ENCODE results near the gene TNS3. TPM values are rescaled to one million over a fixed set of nuclear protein-coding genes. Genes with fewer than 3 reads are reported as not detected.

Gene TNS3
- polyA plus RNA-seq, 3 donors, result 5.2 to 30.3 (median 7.9) TPM

DNA sequence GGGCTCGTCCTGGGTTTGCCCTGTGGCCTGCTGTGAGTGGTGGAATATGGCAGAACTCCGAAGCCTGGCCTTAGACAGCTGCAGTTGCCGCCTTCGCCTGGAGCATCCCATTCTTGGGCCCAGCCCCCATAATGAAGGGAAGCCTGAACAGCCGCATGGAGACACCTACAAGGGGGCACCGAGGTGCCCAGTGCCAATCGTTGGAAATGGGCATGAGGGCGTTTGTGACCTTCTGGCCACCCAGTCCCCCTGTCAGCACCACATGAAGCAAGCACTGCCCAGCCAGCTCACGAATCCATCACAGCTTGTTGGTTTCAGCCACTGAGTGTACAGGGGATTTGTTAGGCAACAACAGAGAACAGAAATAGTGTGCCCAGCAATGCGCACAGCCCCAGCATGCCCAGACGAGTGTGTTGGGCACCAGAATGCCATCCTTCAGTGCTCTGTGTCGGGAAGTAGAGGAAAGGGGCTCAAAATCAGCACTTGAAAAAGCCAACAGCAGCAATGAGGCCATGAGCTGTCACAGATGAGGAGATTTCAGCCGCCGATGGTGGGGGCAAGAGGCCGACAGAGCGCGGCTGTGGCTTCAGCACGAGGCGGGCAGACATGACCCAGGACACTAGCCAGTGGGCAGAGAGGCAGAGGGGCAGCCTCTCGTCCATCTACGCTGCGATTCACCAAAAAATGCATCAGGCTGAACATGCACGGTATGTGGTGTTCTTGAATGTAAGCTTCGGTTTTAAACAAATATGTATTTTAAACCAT, 91.2 kb downstream of the TNS3 start:
- H3K36me3 Mint-ChIP-seq, result peaks cover 23 to 42% of the 10 kb centered on the region in 2 donors
- no peaks in the 10 kb centered on the region for H3K27me3 ChIP-seq (ENCODE audit: control insufficient read depth in 2 of 2, insufficient read depth in 2 of 2, low read length in 2 of 2)
- H3K9me3 Mint-ChIP-seq, result peaks cover 0 to 3% (median under 1%) of the 10 kb centered on the region in 7 donors
- no peak overlapping the region for H3K4me3 Mint-ChIP-seq
- H3K27ac ChIP-seq (ENCODE audit: low read depth in 1 of 2, low read length in 2 of 2), result no peak overlapping the region
- no peak overlapping the region for H2AFZ ChIP-seq (ENCODE audit: insufficient read depth, low read depth, low read length, poor library complexity, severe bottlenecking)
- peak overlapping the region in 2 of 7 donors; percentile 26 to 53 for H3K27ac Mint-ChIP-seq
- no peak overlapping the region for H3K4me2 ChIP-seq (replicated peaks; ENCODE audit: extremely low read depth, low read length, poor library complexity, severe bottlenecking)
- intact Hi-C loops (cut with micrococcal nuclease), result no loop called here
- H3K4me3 ChIP-seq (replicated peaks in 1 of 3; ENCODE audit: low read depth in 2 of 3, low read length in 3 of 3), result no peak overlapping the region
- H3K36me3 ChIP-seq (replicated peaks in 1 of 2; ENCODE audit: control insufficient read depth in 1 of 2, insufficient read depth in 2 of 2, low read length in 2 of 2), result peaks cover 8 to 41% of the 10 kb centered on the region in 2 donors
- DNase-seq, result no peak
- 98% methylated on average over 21 of the region's 24 CpGs for WGBS (ENCODE audit: insufficient coverage)
- H3K9ac ChIP-seq (ENCODE audit: insufficient read depth, low read length, poor library complexity, severe bottlenecking), result no peak overlapping the region
- peaks cover 0 to 7% of the 10 kb centered on the region in 2 donors for H3K9me3 ChIP-seq (replicated peaks in 1 of 2; ENCODE audit: control insufficient read depth in 1 of 2, insufficient read depth in 1 of 2, low read length in 2 of 2)
- peaks cover 35% of the 10 kb centered on the region for H3K4me1 Mint-ChIP-seq
- peaks cover 94% of the 10 kb centered on the region for H3K79me2 ChIP-seq (ENCODE audit: insufficient read depth, low read length)
- H3K27me3 Mint-ChIP-seq (ENCODE audit: low read depth in 3 of 3), result no peaks in the 10 kb centered on the region
- H3K4me1 ChIP-seq (ENCODE audit: control insufficient read depth in 1 of 2, insufficient read depth in 2 of 2, low read length in 2 of 2), result peaks cover 35 to 36% of the 10 kb centered on the region in 2 donors
- TF ChIP-seq, protein P1, sequence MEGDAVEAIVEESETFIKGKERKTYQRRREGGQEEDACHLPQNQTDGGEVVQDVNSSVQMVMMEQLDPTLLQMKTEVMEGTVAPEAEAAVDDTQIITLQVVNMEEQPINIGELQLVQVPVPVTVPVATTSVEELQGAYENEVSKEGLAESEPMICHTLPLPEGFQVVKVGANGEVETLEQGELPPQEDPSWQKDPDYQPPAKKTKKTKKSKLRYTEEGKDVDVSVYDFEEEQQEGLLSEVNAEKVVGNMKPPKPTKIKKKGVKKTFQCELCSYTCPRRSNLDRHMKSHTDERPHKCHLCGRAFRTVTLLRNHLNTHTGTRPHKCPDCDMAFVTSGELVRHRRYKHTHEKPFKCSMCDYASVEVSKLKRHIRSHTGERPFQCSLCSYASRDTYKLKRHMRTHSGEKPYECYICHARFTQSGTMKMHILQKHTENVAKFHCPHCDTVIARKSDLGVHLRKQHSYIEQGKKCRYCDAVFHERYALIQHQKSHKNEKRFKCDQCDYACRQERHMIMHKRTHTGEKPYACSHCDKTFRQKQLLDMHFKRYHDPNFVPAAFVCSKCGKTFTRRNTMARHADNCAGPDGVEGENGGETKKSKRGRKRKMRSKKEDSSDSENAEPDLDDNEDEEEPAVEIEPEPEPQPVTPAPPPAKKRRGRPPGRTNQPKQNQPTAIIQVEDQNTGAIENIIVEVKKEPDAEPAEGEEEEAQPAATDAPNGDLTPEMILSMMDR (IDR thresholded peaks at IDR 0.05), result no peak
- peaks cover 99% of the 10 kb centered on the region for H4K20me1 ChIP-seq (ENCODE audit: insufficient read depth, low read length)

DNA sequence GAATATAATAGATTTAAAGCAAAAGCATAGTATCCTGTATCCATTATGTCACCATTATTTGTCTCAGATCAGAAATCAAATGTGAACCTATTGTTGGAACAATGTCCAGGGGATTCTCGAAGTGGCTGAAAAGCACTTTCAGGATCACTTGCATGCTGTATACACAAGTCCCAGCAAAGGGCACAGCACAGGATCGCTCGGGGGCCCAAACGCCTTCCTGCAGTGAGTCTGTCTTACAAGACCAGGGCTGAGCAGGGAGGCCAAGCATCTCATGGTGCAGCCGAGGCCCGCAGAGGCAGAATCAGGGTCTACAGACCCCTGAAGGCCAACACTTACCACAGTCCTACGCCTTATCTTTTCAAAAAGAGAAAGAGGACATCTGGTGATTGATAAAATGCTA, 92.3 kb downstream of the TNS3 start:
- Histone ChIP-seq H3K9me3 (replicated peaks in 1 of 2; ENCODE audit: control insufficient read depth in 1 of 2, insufficient read depth in 1 of 2, low read length in 2 of 2) (no peaks in the 10 kb centered on the region), H3K27ac (ENCODE audit: low read depth in 1 of 2, low read length in 2 of 2) (peak overlapping the region in 1 of 2 donors; percentile 11), H3K4me2 (replicated peaks; ENCODE audit: extremely low read depth, low read length, poor library complexity, severe bottlenecking) (no peak overlapping the region), H3K4me3 (replicated peaks in 1 of 3; ENCODE audit: low read depth in 2 of 3, low read length in 3 of 3) (no peak overlapping the region), H3K79me2 (ENCODE audit: insufficient read depth, low read length) (peaks cover 97% of the 10 kb centered on the region), H2AFZ (ENCODE audit: insufficient read depth, low read depth, low read length, poor library complexity, severe bottlenecking) (no peak overlapping the region), H3K27me3 (ENCODE audit: control insufficient read depth in 2 of 2, insufficient read depth in 2 of 2, low read length in 2 of 2) (no peaks in the 10 kb centered on the region), H3K4me1 (ENCODE audit: control insufficient read depth in 1 of 2, insufficient read depth in 2 of 2, low read length in 2 of 2) (peaks cover 24 to 26% of the 10 kb centered on the region in 2 donors), H3K36me3 (replicated peaks in 1 of 2; ENCODE audit: control insufficient read depth in 1 of 2, insufficient read depth in 2 of 2, low read length in 2 of 2) (peaks cover 8 to 44% of the 10 kb centered on the region in 2 donors), H3K9ac (ENCODE audit: insufficient read depth, low read length, poor library complexity, severe bottlenecking) (no peak overlapping the region), H4K20me1 (ENCODE audit: insufficient read depth, low read length) (peaks cover 99% of the 10 kb centered on the region)
- peak overlapping the region in 1 of 7 donors; percentile 34 for H3K27ac Mint-ChIP-seq
- DNase-seq, result no peak
- intact Hi-C loops (cut with micrococcal nuclease), result loop anchor here (5.0 to 10.0 kb wide), 2 partner anchors 37 to 85 kb away; no protein-coding TSS in a partner anchor
- H3K27me3 Mint-ChIP-seq (ENCODE audit: low read depth in 3 of 3), result no peaks in the 10 kb centered on the region
- peaks cover 23 to 41% of the 10 kb centered on the region in 2 donors for H3K36me3 Mint-ChIP-seq
- no peak overlapping the region for H3K4me3 Mint-ChIP-seq
- no peaks in the 10 kb centered on the region for H3K9me3 Mint-ChIP-seq
- WGBS (ENCODE audit: insufficient coverage), result 97% methylated on average over 4 of the region's 7 CpGs
- peaks cover 25% of the 10 kb centered on the region for H3K4me1 Mint-ChIP-seq
- TF ChIP-seq, protein P1 (IDR thresholded peaks at IDR 0.05), result no peak

All from CD14-positive monocyte (primary cell).